ENCODE data around the gene TNFRSF25. TPM values are rescaled to one million over a fixed set of nuclear protein-coding genes. Genes with fewer than 3 reads are reported as not detected.

Gene TNFRSF25
- total RNA-seq, 1 donor from 2014 or later: 27.9 TPM

GRCh38 chr1:6467744-6468688, 2.0 kb upstream of the TNFRSF25 start:
- peaks cover 18% of the 10 kb centered on the region for H3K36me3 Mint-ChIP-seq (ENCODE audit: unreplicated experiment)

GRCh38 chr1:6467224-6467623, 1.3 kb upstream of the TNFRSF25 start:
- Mint-ChIP-seq H3K4me1 (ENCODE audit: unreplicated experiment) (no peaks in the 10 kb centered on the region), H3K27me3 (ENCODE audit: unreplicated experiment) (no peaks in the 10 kb centered on the region), H3K36me3 (ENCODE audit: unreplicated experiment) (peaks cover 17% of the 10 kb centered on the region), H3K4me3 (ENCODE audit: unreplicated experiment) (no peak overlapping the region), H3K27ac (ENCODE audit: unreplicated experiment) (no peak overlapping the region), H3K9me3 (ENCODE audit: unreplicated experiment) (no peaks in the 10 kb centered on the region)
- DNase-seq (ENCODE audit: extremely low spot score, unreplicated experiment): no peak
- no peak for TF ChIP-seq CTCF (IDR thresholded peaks at IDR 0.05)

More at GRCh38 chr1:6467744-6468688, 2.0 kb upstream of the TNFRSF25 start:
- no peak overlapping the region for H3K4me3 Mint-ChIP-seq (ENCODE audit: unreplicated experiment)
- no peak for TF ChIP-seq CTCF (IDR thresholded peaks at IDR 0.05)
- H3K27me3 Mint-ChIP-seq (ENCODE audit: unreplicated experiment): no peaks in the 10 kb centered on the region
- DNase-seq (ENCODE audit: extremely low spot score, unreplicated experiment): no peak
- H3K27ac Mint-ChIP-seq (ENCODE audit: unreplicated experiment): no peak overlapping the region
- no peaks in the 10 kb centered on the region for H3K4me1 Mint-ChIP-seq (ENCODE audit: unreplicated experiment)
- no peaks in the 10 kb centered on the region for H3K9me3 Mint-ChIP-seq (ENCODE audit: unreplicated experiment)

GRCh38 chr1:6466751-6467150, 778 bp upstream of the TNFRSF25 start:
- Mint-ChIP-seq H3K4me3 (ENCODE audit: unreplicated experiment) (no peak overlapping the region), H3K4me1 (ENCODE audit: unreplicated experiment) (no peaks in the 10 kb centered on the region), H3K27me3 (ENCODE audit: unreplicated experiment) (no peaks in the 10 kb centered on the region), H3K9me3 (ENCODE audit: unreplicated experiment) (no peaks in the 10 kb centered on the region), H3K36me3 (ENCODE audit: unreplicated experiment) (peaks cover 15% of the 10 kb centered on the region), H3K27ac (ENCODE audit: unreplicated experiment) (no peak overlapping the region)
- DNase-seq (ENCODE audit: extremely low spot score, unreplicated experiment): no peak
- TF ChIP-seq CTCF (IDR thresholded peaks at IDR 0.05): no peak

GRCh38 chr1:6465461-6466005, 440 bp downstream of the TNFRSF25 start:
- Mint-ChIP-seq H3K36me3 (ENCODE audit: unreplicated experiment) (peaks cover 17% of the 10 kb centered on the region), H3K27ac (ENCODE audit: unreplicated experiment) (no peak overlapping the region), H3K9me3 (ENCODE audit: unreplicated experiment) (no peaks in the 10 kb centered on the region), H3K4me1 (ENCODE audit: unreplicated experiment) (no peaks in the 10 kb centered on the region), H3K27me3 (ENCODE audit: unreplicated experiment) (no peaks in the 10 kb centered on the region), H3K4me3 (ENCODE audit: unreplicated experiment) (no peak overlapping the region)
- DNase-seq (ENCODE audit: extremely low spot score, unreplicated experiment): no peak
- no peak for TF ChIP-seq CTCF (IDR thresholded peaks at IDR 0.05)

GRCh38 chr1:6464915-6465314, 1.1 kb downstream of the TNFRSF25 start:
- Mint-ChIP-seq H3K9me3 (ENCODE audit: unreplicated experiment) (no peaks in the 10 kb centered on the region), H3K27me3 (ENCODE audit: unreplicated experiment) (no peaks in the 10 kb centered on the region), H3K4me3 (ENCODE audit: unreplicated experiment) (no peak overlapping the region), H3K4me1 (ENCODE audit: unreplicated experiment) (no peaks in the 10 kb centered on the region), H3K27ac (ENCODE audit: unreplicated experiment) (no peak overlapping the region), H3K36me3 (ENCODE audit: unreplicated experiment) (peaks cover 13% of the 10 kb centered on the region)
- TF ChIP-seq CTCF (IDR thresholded peaks at IDR 0.05): no peak
- no peak for DNase-seq (ENCODE audit: extremely low spot score, unreplicated experiment)
